Endothelial cell of umbilical vein (primary cell): Measurements from ENCODE around the gene AHRR. TPM values are rescaled to one million over a fixed set of nuclear protein-coding genes. Genes with fewer than 3 reads are reported as not detected.

Experiments used
- BruUV-seq: library from RNA; stranded (reverse); fragments of 400-500 nt; replicated peaks from 2 replicates; lab custom pipeline; 2021; lab: Mats Ljungman, UMichigan
- CTCF ChIA-PET: fragments of 300-600, 350-600 bp; sonication (Branson Sonifier 250); formaldehyde crosslinking; loops from one replicate; lab custom pipeline; 2021; ENCODE audit warnings: antibody characterized with exemption, inconsistent platforms; lab: Charles Lee
- POLR2A ChIA-PET: fragments of 300-600, 350-600 bp; sonication (Branson Sonifier 250); formaldehyde crosslinking; loops from one replicate; lab custom pipeline; 2021; ENCODE audit warnings: antibody characterized with exemption, inconsistent platforms; lab: Charles Lee
- DNase-seq: peaks from one replicate; pipeline ENCODE4 v3.0.0-alpha.2; 2011; ENCODE audit warnings: low read depth, low spot score
- FAIRE-seq: peaks from 2 replicates; lab custom pipeline; 2011; peaks lifted over from hg19 to GRCh38; lab: Jason Lieb, UNC
- H2AFZ ChIP-seq: 2 replicates; pipeline ENCODE4 v1.6.0; 2012; ENCODE audit warnings: low read depth, low read length, control low read depth, inconsistent platforms
- H3K27ac ChIP-seq: 2 replicates; pipeline ENCODE4 v1.5.1; 2011; ENCODE audit warnings: low read depth, mild to moderate bottlenecking, control low read depth, low read length, moderate library complexity; ENCODE audit not compliant: insufficient read depth
- H3K27me3 ChIP-seq, 2 experiments: 2 replicates each; pipeline versions ENCODE4 v1.6.0 to v1.6.1; 2011; ENCODE audit warnings: low read length in 2 of 2, mixed read lengths in 1 of 2; ENCODE audit not compliant: control insufficient read depth in 2 of 2, insufficient read depth in 2 of 2
- H3K36me3 ChIP-seq, 2 experiments: 2 replicates in 1 of 2; 3 replicates in 1 of 2; pipeline ENCODE4 v1.5.1; 2011; ENCODE audit warnings: low read length in 2 of 2, mild to moderate bottlenecking in 1 of 2, moderate library complexity in 1 of 2; ENCODE audit not compliant: control insufficient read depth in 2 of 2, insufficient read depth in 2 of 2; ENCODE audit errors: extremely low read depth in 1 of 2
- H3K4me1 ChIP-seq: 3 replicates; pipeline ENCODE4 v1.5.1; 2011; ENCODE audit warnings: mild to moderate bottlenecking, low read length; ENCODE audit not compliant: control insufficient read depth, insufficient read depth; ENCODE audit errors: extremely low read depth
- H3K4me2 ChIP-seq: 2 replicates; pipeline ENCODE4 v1.6.1; 2011; ENCODE audit warnings: low read length, control low read depth, mixed read lengths; ENCODE audit not compliant: insufficient read depth
- H3K4me3 ChIP-seq, 3 experiments: fragments of 200-600 bp in 1 of 3; sonication (generic), shearing (Covaris generic) in 1 of 3; replicated peaks in 1 of 3; 2 replicates each; pipeline ENCODE4 v1.5.1; 2011 to 2016; ENCODE audit warnings: control low read depth in 3 of 3, low read length in 3 of 3, mild to moderate bottlenecking in 2 of 3, inconsistent platforms in 1 of 3, low read depth in 1 of 3, moderate library complexity in 1 of 3; ENCODE audit not compliant: insufficient read depth in 1 of 3
- H3K79me2 ChIP-seq: 2 replicates; pipeline ENCODE4 v1.6.0; 2012; ENCODE audit warnings: low read length, inconsistent platforms; ENCODE audit not compliant: control insufficient read depth, insufficient read depth
- H3K9ac ChIP-seq: replicated peaks from 2 replicates; pipeline ENCODE3; 2011; ENCODE audit warnings: low read length, control low read depth; ENCODE audit not compliant: insufficient read depth; ENCODE audit errors: extremely low read depth
- H3K9me1 ChIP-seq: replicated peaks from 3 replicates; pipeline ENCODE4 v1.6.0; 2011; ENCODE audit warnings: mild to moderate bottlenecking, low read length; ENCODE audit not compliant: control insufficient read depth, insufficient read depth; ENCODE audit errors: extremely low read depth
- H3K9me3 ChIP-seq: replicated peaks from 2 replicates; pipeline ENCODE4 v1.5.1; 2012; ENCODE audit warnings: low read length, inconsistent platforms; ENCODE audit not compliant: control insufficient read depth, insufficient read depth
- H4K20me1 ChIP-seq: replicated peaks from 2 replicates; pipeline ENCODE3; 2011; ENCODE audit warnings: mild to moderate bottlenecking, low read length; ENCODE audit not compliant: control insufficient read depth, insufficient read depth; ENCODE audit errors: extremely low read depth
- EZH2 ChIP-seq: IDR thresholded peaks from 2 replicates; pipeline ENCODE4 v1.6.1; 2012; ENCODE audit warnings: borderline replicate concordance, low read depth, mild to moderate bottlenecking, moderate library complexity, low read length, inconsistent platforms; ENCODE audit not compliant: severe bottlenecking
- FOS ChIP-seq: IDR thresholded peaks from 2 replicates; pipeline ENCODE4 v1.6.1; 2011; ENCODE audit warnings: mild to moderate bottlenecking, low read length, moderate library complexity, borderline replicate concordance; ENCODE audit not compliant: insufficient read depth
- GATA2 ChIP-seq: IDR thresholded peaks from 2 replicates; pipeline ENCODE4 v1.7.0; 2011; ENCODE audit warnings: low read depth, mild to moderate bottlenecking, moderate library complexity, mixed read lengths, low read length; ENCODE audit not compliant: insufficient read length, insufficient read depth
- JUN ChIP-seq: IDR thresholded peaks from 2 replicates; pipeline ENCODE4 v1.6.1; 2011; ENCODE audit warnings: borderline replicate concordance, low read depth; ENCODE audit not compliant: insufficient read length, insufficient read depth
- MYC ChIP-seq: IDR thresholded peaks from one replicate; pipeline ENCODE4 v1.6.1; 2011; ENCODE audit warnings: mild to moderate bottlenecking, low read depth, low read length
- POLR2A ChIP-seq: IDR thresholded peaks from 2 replicates; pipeline ENCODE4 v1.6.1; 2012; ENCODE audit warnings: low read depth, mild to moderate bottlenecking, control low read depth, low read length
- POLR2AphosphoS5 ChIP-seq: IDR thresholded peaks from 2 replicates; pipeline ENCODE4 v1.6.1; 2012; ENCODE audit warnings: low read depth, mild to moderate bottlenecking, control low read depth, low read length, moderate library complexity; ENCODE audit not compliant: insufficient read depth
- dilution Hi-C: fragments of 300-500 bp; cut with MboI; formaldehyde crosslinking; loops from one replicate; pipeline ENCODE4 v1.15.0; 2019; ENCODE audit warnings: low sequenced_read_pairs; ENCODE audit not compliant: extremely low pct_ligation_motif_present
- intact Hi-C: fragments of 100-400 bp; cut with micrococcal nuclease; formaldehyde crosslinking; loops from one replicate; pipeline ENCODE4 v1.10.0; 2022
- polyA plus RNA-seq, 4 experiments: library from polyadenylated mRNA; depleted of rRNA in 3 of 4; stranded (reverse) in 3 of 4; unstranded in 1 of 4; fragments of >200 nt; gene quantifications; 2 replicates each; pipeline versions ENCODE4 v1.2.1 to v1.2.3, GENCODE V29; 2011 to 2012; ENCODE audit warnings: missing spikeins in 1 of 4
- total RNA-seq: library from RNA; stranded (reverse); gene quantifications from 2 replicates; pipeline ENCODE4 v1.2.3, GENCODE V29; 2021
- TF ChIP-seq, protein P1 (sequence below): IDR thresholded peaks from 2 replicates; pipeline ENCODE4 v1.6.1; 2011; ENCODE audit not compliant: insufficient read depth, insufficient read length
- TF ChIP-seq, protein P2 (sequence below), 2 donors: IDR thresholded peaks; 1 replicate in 1 of 2; 2 replicates in 1 of 2; pipeline ENCODE4 v1.5.1; 2011; ENCODE audit warnings: low read length in 2 of 2, mild to moderate bottlenecking in 2 of 2, moderate library complexity in 2 of 2, control low read depth in 1 of 2, inconsistent platforms in 1 of 2, low read depth in 1 of 2; ENCODE audit not compliant: insufficient read depth in 1 of 2; ENCODE audit errors: extremely low read depth in 1 of 2

Gene AHRR
- total and polyA plus RNA-seq, 2 donors (not counting 3 experiments of a cell fraction or from before 2014, with no cell fraction given) = 3.1 to 7.3 TPM

DNA sequence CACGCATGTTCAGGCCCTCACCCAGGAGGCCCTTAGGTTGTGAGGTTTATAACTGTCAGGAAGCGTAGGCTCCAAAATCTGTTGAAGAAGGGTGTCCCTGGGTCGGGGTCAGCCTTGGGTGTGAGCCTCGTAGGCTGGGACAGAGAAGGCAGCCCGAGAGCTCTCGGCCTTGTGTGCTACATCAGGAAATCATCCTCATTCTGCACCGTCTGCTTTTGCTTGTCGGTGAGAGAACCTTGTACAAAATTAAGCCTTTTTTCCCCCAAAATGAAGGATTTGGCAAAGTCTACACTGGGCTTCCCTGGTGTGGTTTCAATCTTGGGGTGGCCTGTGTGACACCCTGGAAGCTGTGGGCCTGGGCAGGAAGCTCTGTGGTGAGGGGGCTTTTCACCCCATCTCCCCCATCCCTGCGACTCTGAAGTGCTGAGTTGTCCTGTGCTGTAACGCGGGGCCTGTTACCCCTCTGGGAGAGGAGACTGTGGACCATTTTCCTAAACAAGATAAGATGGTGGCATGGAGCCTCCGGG is 55.3 kb downstream of the AHRR start:
- no TSS peak for BruUV-seq
- Histone ChIP-seq H3K36me3 (no peaks in the 10 kb centered on the region), H3K4me2 (no peak overlapping the region), H3K9ac (no peak overlapping the region), H3K4me1 (peaks cover 27% of the 10 kb centered on the region), H3K9me1 (no peaks in the 10 kb centered on the region), H3K4me3 (no peak overlapping the region), H3K9me3 (no peaks in the 10 kb centered on the region), H3K79me2 (no peaks in the 10 kb centered on the region), H4K20me1 (no peaks in the 10 kb centered on the region), H3K27me3 (no peaks in the 10 kb centered on the region), H3K27ac (no peak overlapping the region), H2AFZ (no peak overlapping the region)
- dilution Hi-C loops (no loop called here), intact Hi-C loops (loop anchor here (1.0 kb wide), 1 partner anchor 30 kb away; no protein-coding TSS in a partner anchor)
- no peak for FAIRE-seq
- ChIA-PET CTCF (no interaction called here), POLR2A (no interaction called here)
- no peak for DNase-seq
- no peak for TF ChIP-seq POLR2AphosphoS5
- no peak for TF ChIP-seq GATA2
- TF ChIP-seq, protein P1, sequence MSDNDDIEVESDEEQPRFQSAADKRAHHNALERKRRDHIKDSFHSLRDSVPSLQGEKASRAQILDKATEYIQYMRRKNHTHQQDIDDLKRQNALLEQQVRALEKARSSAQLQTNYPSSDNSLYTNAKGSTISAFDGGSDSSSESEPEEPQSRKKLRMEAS = no peak
- TF ChIP-seq POLR2A = no peak
- TF ChIP-seq, protein P2, sequence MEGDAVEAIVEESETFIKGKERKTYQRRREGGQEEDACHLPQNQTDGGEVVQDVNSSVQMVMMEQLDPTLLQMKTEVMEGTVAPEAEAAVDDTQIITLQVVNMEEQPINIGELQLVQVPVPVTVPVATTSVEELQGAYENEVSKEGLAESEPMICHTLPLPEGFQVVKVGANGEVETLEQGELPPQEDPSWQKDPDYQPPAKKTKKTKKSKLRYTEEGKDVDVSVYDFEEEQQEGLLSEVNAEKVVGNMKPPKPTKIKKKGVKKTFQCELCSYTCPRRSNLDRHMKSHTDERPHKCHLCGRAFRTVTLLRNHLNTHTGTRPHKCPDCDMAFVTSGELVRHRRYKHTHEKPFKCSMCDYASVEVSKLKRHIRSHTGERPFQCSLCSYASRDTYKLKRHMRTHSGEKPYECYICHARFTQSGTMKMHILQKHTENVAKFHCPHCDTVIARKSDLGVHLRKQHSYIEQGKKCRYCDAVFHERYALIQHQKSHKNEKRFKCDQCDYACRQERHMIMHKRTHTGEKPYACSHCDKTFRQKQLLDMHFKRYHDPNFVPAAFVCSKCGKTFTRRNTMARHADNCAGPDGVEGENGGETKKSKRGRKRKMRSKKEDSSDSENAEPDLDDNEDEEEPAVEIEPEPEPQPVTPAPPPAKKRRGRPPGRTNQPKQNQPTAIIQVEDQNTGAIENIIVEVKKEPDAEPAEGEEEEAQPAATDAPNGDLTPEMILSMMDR (IDR thresholded peaks at IDR 0.05; ENCODE audit: extremely low read depth in 1 of 2, insufficient read depth in 1 of 2, low read depth in 1 of 2, low read length in 2 of 2) = no peak
- TF ChIP-seq MYC = no peak
- no peak for TF ChIP-seq FOS
- no peak for TF ChIP-seq JUN
- TF ChIP-seq EZH2 = no peak
